K562 treated with DMSO at 1 percent for 4 hours (cell line): ENCODE measurements around the gene IL11RA. TPM values are rescaled to one million over a fixed set of nuclear protein-coding genes. Genes with fewer than 3 reads are reported as not detected.

Experiments
- total RNA-seq: library from RNA; unstranded; fragments of 300-600 nt; gene quantifications from 2 replicates; pipeline ENCODE4 v1.2.3, GENCODE V29; 2022; ENCODE audit not compliant: insufficient read depth

Gene IL11RA
- 6.5 and 6.8 TPM in 2 replicates for total RNA-seq

DNA sequence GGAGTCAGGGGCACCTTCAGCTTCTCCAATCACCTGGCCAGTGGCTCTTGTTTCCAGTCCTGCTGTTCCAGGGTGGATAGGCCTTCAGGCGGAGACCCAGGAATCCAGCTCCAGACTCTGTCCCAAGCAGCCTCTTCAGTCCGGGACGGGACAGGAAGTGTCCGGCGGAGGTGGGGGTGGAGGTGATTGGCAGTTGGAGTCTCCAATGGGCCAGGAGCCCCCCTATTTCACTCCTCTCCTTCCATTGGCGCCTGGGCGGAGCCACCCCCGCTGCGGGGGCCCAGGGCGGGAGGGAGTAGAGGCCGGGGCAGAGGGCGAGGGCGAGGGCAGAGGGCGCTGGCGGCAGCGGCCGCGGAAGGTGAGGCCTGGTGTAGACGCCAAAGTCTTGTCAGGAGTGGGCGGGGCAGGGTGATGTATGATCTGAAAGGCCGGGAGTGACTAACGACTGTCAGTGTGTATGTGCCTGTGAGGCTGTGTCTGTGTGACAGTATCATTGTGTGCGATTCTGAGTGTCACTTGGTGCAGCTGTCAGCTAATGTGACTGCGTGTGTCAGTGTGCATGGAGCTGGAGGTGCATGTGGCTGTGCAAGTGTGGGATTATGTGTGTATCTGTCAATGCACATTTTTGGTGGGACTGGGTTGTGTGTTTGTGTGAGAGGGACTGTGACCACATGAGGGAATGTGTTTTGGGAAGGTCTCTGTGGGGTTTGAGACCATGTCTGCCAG, at the start of gene IL11RA:
Gene IL11RA, plus strand, starts transcription at position 310 of the 726 bp plus-strand sequence. CDS start 3,033 bp downstream, outside the sequence.

GRCh38 chr9:34611811-34612787, 39.9 kb upstream of the IL11RA start, which contains the start of gene RPP25L:
RPP25L (minus strand) TSS chr9:34612097; CDS start chr9:34611296, 801 bp downstream.

GRCh38 chr9:34620061-34620994, 31.7 kb upstream of the IL11RA start, which contains the start of gene DCTN3:
DCTN3 (minus strand) TSS chr9:34620495; CDS start chr9:34620464, 31 bp downstream.

GRCh38 chr9:34628656-34629490, 23.1 kb upstream of the IL11RA start, which contains the start of gene ARID3C:
ARID3C (minus strand) TSS chr9:34629066; CDS start chr9:34628014, 1,052 bp downstream.

DNA sequence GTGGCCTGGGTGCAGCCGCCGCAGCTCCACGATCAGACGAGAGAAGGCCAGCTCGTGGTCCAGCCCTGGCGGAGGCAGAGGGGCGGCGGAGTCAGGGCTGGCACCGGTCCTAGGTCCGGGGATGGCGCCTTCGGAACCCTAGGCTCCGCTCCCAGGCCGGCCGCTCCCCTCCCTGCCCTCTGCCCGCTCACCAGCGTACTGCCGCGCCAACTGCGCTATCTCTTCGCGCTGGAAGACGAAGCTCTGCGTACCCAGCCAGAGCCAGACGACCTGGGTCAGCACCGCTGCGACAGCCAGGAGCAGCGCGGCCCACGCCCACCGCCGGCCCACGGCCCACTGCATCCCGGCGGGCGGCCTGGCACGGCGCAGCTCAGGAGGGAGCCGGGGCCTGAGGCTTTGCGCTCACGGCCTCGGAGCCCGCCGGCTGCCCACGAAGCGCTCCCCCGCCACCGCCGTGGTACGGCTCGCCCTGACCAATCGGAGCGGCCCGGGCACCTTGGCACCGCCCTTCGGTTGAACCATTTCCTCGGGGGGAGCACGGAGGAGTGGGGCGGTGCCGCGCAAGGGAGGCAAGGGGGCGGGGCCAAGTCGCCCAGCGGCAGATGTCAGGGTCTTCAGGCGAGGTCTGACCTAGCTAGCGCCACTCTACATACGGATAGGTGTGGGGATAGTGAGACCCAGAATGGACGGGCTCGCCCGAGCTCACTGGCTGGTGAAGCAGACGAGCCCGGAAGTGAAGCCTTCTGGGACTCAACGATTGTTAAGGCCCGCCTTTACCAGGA, 14.4 kb upstream of the IL11RA start, which contains the start of gene SIGMAR1:
Gene SIGMAR1, minus strand, starts transcription at position 432 of the 782 bp plus-strand sequence. Its CDS starts 90 bp downstream, at position 342.

GRCh38 chr9:34646211-34647083, 5.5 kb upstream of the IL11RA start, which contains the start of gene GALT:
GALT (plus strand) TSS chr9:34646675; CDS start chr9:34646705, 30 bp downstream.

DNA sequence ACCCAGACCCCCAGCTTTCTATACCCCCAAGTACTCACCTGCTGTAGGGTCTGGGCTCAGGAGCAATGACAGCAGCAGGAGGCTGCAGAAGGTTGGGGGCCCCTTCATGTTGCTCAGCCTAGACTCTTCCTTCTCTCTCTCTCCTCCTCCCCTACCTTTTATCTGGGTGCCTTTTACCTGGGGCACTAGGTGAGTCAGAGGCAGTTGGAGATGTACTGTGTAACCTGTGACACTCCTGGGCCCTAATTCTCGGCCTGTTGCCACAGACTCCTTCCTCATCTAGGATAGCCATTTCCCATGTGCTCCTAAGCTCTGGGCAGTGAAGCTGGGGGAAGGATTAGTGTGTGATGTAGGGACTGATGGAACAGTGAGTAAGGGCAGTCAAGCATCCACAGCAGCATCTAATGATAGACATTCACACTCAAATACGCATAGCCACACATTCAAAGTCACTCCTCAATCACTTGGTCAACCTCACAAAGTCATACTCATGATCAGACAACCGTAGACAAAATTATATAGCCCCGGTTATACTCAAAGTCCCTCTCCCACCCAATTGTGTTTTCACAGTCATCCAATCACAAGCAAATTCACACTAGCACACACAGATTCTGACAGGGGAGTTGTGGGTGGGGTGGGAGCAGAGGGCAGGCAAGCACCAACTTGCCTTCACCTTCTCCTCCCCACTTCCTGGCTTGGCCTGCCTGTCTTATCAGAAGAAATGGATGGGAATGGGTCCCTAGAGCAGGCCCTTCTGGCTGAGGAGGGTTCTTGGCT, 10.7 kb downstream of the IL11RA start, which contains the start of gene CCL27:
Gene CCL27, minus strand, starts transcription at position 132 of the 777 bp plus-strand sequence. Its CDS starts 24 bp downstream, at position 108.

GRCh38 chr9:34690983-34691935, 39.3 kb downstream of the IL11RA start, which contains the start of gene CCL19:
CCL19 (minus strand) TSS chr9:34691276; CDS start chr9:34691139, 137 bp downstream.

DNA sequence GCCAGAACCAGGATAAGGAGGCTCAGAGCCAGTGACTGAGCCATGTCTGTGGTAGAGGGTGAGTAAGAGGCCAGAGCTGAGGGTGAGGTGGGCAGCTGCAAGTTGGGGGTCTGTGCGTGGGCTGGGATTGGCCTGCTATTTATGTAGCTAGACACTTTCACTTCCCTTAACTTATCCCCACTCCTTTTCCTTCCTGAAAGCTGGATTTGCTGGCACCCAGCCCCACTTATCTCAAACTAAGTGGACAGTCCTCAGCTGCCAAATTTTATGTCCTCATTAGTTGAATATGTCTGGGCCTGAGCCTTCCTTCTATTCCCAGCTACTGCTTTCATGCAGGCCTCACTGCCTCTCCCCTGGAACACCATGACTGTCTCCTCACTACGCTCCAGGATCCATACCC, 58.0 kb downstream of the IL11RA start, which contains the start of gene CCL21:
Gene CCL21, minus strand, starts transcription at position 114 of the 400 bp plus-strand sequence. Its CDS starts 70 bp downstream, at position 44.

Other genes with a start within 250 kb of the IL11RA start
- gene FAM219A, start 193.6 kb upstream of the IL11RA start, total RNA-seq, result 7.3 and 12.3 TPM in 2 replicates
- not detected in 2 replicates for gene DNAI1, start 193.4 kb upstream of the IL11RA start, total RNA-seq
- not detected in 2 replicates for gene ENHO, start 129.2 kb upstream of the IL11RA start, total RNA-seq
- not detected in 2 replicates for gene CNTFR, start 62.5 kb upstream of the IL11RA start, total RNA-seq
- gene RPP25L, start 40.1 kb upstream of the IL11RA start, total RNA-seq, result 28.1 and 32.3 TPM in 2 replicates
- 82.4 and 87.5 TPM in 2 replicates for gene DCTN3, start 31.7 kb upstream of the IL11RA start, total RNA-seq
- 0.50 TPM in 1 of 2 replicates, not detected in the other for gene ARID3C, start 23.1 kb upstream of the IL11RA start, total RNA-seq
- 39.5 and 48.9 TPM in 2 replicates for gene SIGMAR1, start 14.4 kb upstream of the IL11RA start, total RNA-seq
- 13.8 and 16.8 TPM in 2 replicates for gene GALT, start 5.5 kb upstream of the IL11RA start, total RNA-seq
- 2.2 TPM in 1 of 2 replicates, not detected in the other for gene CCL27, start 10.5 kb downstream of the IL11RA start, total RNA-seq
- gene CCL19, start 39.1 kb downstream of the IL11RA start, total RNA-seq, result not detected in 2 replicates
- gene CCL21, start 58.0 kb downstream of the IL11RA start, total RNA-seq, result not detected in 2 replicates